Lower lobe of right lung (tissue), 2 donors: Measurements from ENCODE around the gene WBP1. TPM values are rescaled to one million over a fixed set of nuclear protein-coding genes. Genes with fewer than 3 reads are reported as not detected.

Source experiments
- ATAC-seq, 2 donors: fragments of 200-7000 bp; cut with Tn5 transposase; one replicate each; pipeline ENCODE4 v1.9.1; 2020 to 2022; ENCODE audit warnings: mild to moderate bottlenecking in 2 of 2, moderate library complexity in 2 of 2
- DNase-seq: peaks from one replicate; pipeline ENCODE4 v3.0.0-alpha.2; 2020
- H3K27ac ChIP-seq: fragments of 200-600 bp; one replicate; pipeline ENCODE4 v1.8.0; 2022
- H3K27me3 ChIP-seq: fragments of 200-600 bp; one replicate; pipeline ENCODE4 v1.8.0; 2022; ENCODE audit warnings: low read depth
- H3K36me3 ChIP-seq: fragments of 200-600 bp; one replicate; pipeline ENCODE4 v1.8.0; 2022; ENCODE audit warnings: mild to moderate bottlenecking
- H3K4me1 ChIP-seq: fragments of 200-600 bp; one replicate; pipeline ENCODE4 v1.8.0; 2022
- H3K4me3 ChIP-seq: fragments of 200-600 bp; one replicate; pipeline ENCODE4 v1.8.0; 2022; ENCODE audit warnings: mild to moderate bottlenecking
- H3K9me3 ChIP-seq: fragments of 200-600 bp; one replicate; pipeline ENCODE4 v1.8.0; 2022
- CTCF ChIP-seq: fragments of 200-600 bp; IDR thresholded peaks from one replicate; pipeline ENCODE4 v1.8.0; 2022; ENCODE audit warnings: antibody characterized with exemption, mild to moderate bottlenecking
- intact Hi-C: fragments of 100-400 bp; cut with DNase I; formaldehyde crosslinking; loops from one replicate; pipeline ENCODE4 v1.11.0; 2022
- total RNA-seq: library from RNA; stranded (reverse); fragmentation: NEBNext Ultra II Directional; extraction: Animal tissue kit (Norgen Biotek cat#: 25700); gene quantifications from one replicate; pipeline ENCODE4 v1.2.1, GENCODE V29; 2021
- donor health status: DM: no; HTN: yes; CAD: no; lungs with severe emphysema.

WBP1 gene
- total RNA-seq, 1 donor from 2014 or later = 60.1 TPM

- Histone ChIP-seq H3K36me3 (peaks cover 68% of the 10 kb centered on the region), H3K9me3 (no peaks in the 10 kb centered on the region), H3K4me1 (no peaks in the 10 kb centered on the region), H3K27ac (no peak overlapping the region), H3K27me3 (no peaks in the 10 kb centered on the region), H3K4me3 (no peak overlapping the region)
- ATAC-seq (no peak), DNase-seq (no peak)
- intact Hi-C loops = no loop called here
- no peak for TF ChIP-seq CTCF
Observed at GRCh38 chr2:74428675-74429074, 29.6 kb upstream of the WBP1 start.

GRCh38 chr2:74429487-74430451, 28.5 kb upstream of the WBP1 start:
- DNase-seq (no peak), ATAC-seq (peak in 1 of 2 donors; percentile 9)
- peaks cover 68% of the 10 kb centered on the region for H3K36me3 ChIP-seq
- intact Hi-C loops = no loop called here
- no peaks in the 10 kb centered on the region for H3K27me3 ChIP-seq
- no peak for TF ChIP-seq CTCF
- no peak overlapping the region for H3K27ac ChIP-seq
- no peaks in the 10 kb centered on the region for H3K4me1 ChIP-seq
- H3K4me3 ChIP-seq = no peak overlapping the region
- no peaks in the 10 kb centered on the region for H3K9me3 ChIP-seq

GRCh38 chr2:74430502-74430901, 27.7 kb upstream of the WBP1 start:
- H3K27ac ChIP-seq = no peak overlapping the region
- TF ChIP-seq CTCF = no peak
- ATAC-seq (no peak), DNase-seq (no peak)
- peaks cover 67% of the 10 kb centered on the region for H3K36me3 ChIP-seq
- H3K27me3 ChIP-seq = no peaks in the 10 kb centered on the region
- H3K4me1 ChIP-seq = no peaks in the 10 kb centered on the region
- no peak overlapping the region for H3K4me3 ChIP-seq
- no peaks in the 10 kb centered on the region for H3K9me3 ChIP-seq
- intact Hi-C loops = no loop called here

DNA sequence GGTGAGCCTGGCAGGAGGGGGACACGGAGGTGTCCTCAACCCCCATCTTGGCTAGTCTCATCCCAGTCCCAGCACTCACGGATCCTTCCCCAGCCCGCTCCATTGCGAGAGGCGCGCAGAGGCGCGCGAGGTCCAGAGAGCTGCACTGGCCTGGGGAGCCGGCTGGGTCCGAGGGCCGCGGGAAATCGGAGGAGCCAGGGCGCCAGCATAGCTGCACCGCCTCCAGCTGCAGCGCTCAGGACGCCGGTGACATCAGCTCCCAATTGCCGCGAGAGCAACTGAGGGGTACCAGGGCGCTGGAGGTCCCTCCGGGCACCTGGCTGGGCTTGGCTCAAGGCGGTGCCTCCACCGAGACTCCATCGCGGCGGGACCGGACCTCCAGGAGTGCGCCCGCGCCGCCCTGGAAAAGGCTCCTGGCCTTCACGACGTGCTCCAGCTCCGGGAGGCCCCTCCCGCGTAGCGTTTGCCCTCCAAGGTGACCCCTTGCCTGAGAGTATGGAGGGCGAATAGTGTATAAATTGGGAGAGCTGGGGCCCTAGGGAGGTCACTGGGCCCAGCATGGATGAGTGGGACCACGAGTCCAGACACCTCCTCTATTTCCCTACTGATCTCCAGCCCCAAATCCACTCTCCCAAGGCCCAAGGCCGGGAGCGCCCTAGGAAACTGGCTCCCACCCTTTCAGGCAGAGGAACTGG, 22.0 kb upstream of the WBP1 start:
- intact Hi-C loops = no loop called here
- Histone ChIP-seq H3K36me3 (peaks cover 12% of the 10 kb centered on the region), H3K4me3 (no peak overlapping the region), H3K27ac (no peak overlapping the region), H3K27me3 (peaks cover 3% of the 10 kb centered on the region), H3K4me1 (peaks cover 35% of the 10 kb centered on the region), H3K9me3 (no peaks in the 10 kb centered on the region)
- DNase-seq (no peak), ATAC-seq (no peak)
- TF ChIP-seq CTCF = no peak

GRCh38 chr2:74436848-74437695, 21.2 kb upstream of the WBP1 start:
- DNase-seq (no peak), ATAC-seq (no peak)
- Histone ChIP-seq H3K9me3 (no peaks in the 10 kb centered on the region), H3K27ac (no peak overlapping the region), H3K4me3 (no peak overlapping the region), H3K36me3 (peaks cover 4% of the 10 kb centered on the region), H3K4me1 (peaks cover 44% of the 10 kb centered on the region), H3K27me3 (peaks cover 11% of the 10 kb centered on the region)
- intact Hi-C loops = no loop called here
- TF ChIP-seq CTCF = no peak
